Measurements from ENCODE around the gene FAXDC2. TPM values are rescaled to one million over a fixed set of nuclear protein-coding genes. Genes with fewer than 3 reads are reported as not detected.

FAXDC2 gene
- total RNA-seq, 1 donor from 2014 or later = 7.3 TPM

DNA sequence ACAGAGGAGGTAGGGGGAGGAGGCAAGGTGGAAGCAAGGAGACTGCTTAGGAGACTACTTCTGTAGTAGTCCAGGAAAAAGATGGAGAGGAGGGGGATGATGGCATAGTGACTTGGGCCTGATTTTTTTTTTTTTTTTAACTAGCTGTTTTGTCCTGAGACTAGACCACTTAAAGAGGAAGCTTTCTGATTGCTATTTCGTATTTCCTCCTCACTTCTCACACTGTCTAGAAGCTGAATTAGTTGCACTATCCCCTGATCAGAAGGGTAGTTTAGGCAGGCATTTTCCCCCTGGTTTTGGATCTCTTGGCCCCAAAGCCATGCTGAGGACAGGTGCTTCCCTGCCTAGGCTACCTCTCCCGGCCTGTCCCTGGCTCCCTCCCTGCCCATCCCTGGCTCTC is 80.3 kb downstream of the FAXDC2 start:
- H3K9ac ChIP-seq = no peak overlapping the region
- no peak overlapping the region for H3K4me3 Mint-ChIP-seq
- H2AFZ ChIP-seq (replicated peaks) = no peak overlapping the region
- peaks cover 100% of the 10 kb centered on the region for H4K20me1 ChIP-seq (ENCODE audit: low read depth)
- peaks cover 27% of the 10 kb centered on the region for H3F3A ChIP-seq (ENCODE audit: low read depth)
- H3K4me1 Mint-ChIP-seq = peaks cover 67% of the 10 kb centered on the region
- no peak overlapping the region for H3K27ac Mint-ChIP-seq
- H3K79me2 ChIP-seq (ENCODE audit: low read depth) = peaks cover 100% of the 10 kb centered on the region
- TF ChIP-seq, protein P1, sequence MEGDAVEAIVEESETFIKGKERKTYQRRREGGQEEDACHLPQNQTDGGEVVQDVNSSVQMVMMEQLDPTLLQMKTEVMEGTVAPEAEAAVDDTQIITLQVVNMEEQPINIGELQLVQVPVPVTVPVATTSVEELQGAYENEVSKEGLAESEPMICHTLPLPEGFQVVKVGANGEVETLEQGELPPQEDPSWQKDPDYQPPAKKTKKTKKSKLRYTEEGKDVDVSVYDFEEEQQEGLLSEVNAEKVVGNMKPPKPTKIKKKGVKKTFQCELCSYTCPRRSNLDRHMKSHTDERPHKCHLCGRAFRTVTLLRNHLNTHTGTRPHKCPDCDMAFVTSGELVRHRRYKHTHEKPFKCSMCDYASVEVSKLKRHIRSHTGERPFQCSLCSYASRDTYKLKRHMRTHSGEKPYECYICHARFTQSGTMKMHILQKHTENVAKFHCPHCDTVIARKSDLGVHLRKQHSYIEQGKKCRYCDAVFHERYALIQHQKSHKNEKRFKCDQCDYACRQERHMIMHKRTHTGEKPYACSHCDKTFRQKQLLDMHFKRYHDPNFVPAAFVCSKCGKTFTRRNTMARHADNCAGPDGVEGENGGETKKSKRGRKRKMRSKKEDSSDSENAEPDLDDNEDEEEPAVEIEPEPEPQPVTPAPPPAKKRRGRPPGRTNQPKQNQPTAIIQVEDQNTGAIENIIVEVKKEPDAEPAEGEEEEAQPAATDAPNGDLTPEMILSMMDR (IDR thresholded peaks at IDR 0.05) = no peak
- TF ChIP-seq EZH2phosphoT487 (IDR thresholded peaks at IDR 0.05) = no peak
- TF ChIP-seq EZH2 (IDR thresholded peaks at IDR 0.05) = no peak
- H3K9me3 Mint-ChIP-seq = no peaks in the 10 kb centered on the region
- H3K36me3 ChIP-seq = no peaks in the 10 kb centered on the region
- H3K27me3 Mint-ChIP-seq (ENCODE audit: insufficient read depth, low read depth) = no peaks in the 10 kb centered on the region
- H3K4me2 ChIP-seq = no peak overlapping the region
- no peak overlapping the region for H3K4me3 ChIP-seq
- H3K9me3 ChIP-seq (ENCODE audit: low read depth) = no peaks in the 10 kb centered on the region
- DNase-seq (ENCODE audit: low spot score) = no peak
- H3K36me3 Mint-ChIP-seq = peaks cover 6% of the 10 kb centered on the region
- H3K27me3 ChIP-seq = no peaks in the 10 kb centered on the region
- H3K27ac ChIP-seq = no peak overlapping the region
- H3K4me1 ChIP-seq = peaks cover 53% of the 10 kb centered on the region

MicroRNAs encoded within 50 kb of the gene (microRNA counts, 767-probe panel; counts per million panel counts)
- microRNA hsa-miR-378h = 460 counts per million, percentile 90 among the panel's probes with 10 or more counts

Small RNAs within 50 kb of the gene (microRNA-seq; reads per million reads assigned to microRNA genes)
- not detected for gene MIR378H

Small RNAs within 50 kb of the gene (small RNA-seq; reads per million reads assigned to genes)
- gene MIR378H = not detected

Other genes with a start within 250 kb of the FAXDC2 start
- gene LARP1, start 95.2 kb downstream of the FAXDC2 start, total RNA-seq (ENCODE audit: low replicate concordance) = 53.8 and 85.2 TPM in 2 replicates
- gene CNOT8, start 8.0 kb upstream of the FAXDC2 start, total RNA-seq (ENCODE audit: low replicate concordance) = 81.8 and 90.8 TPM in 2 replicates
- gene GEMIN5, start 87.6 kb upstream of the FAXDC2 start, total RNA-seq (ENCODE audit: low replicate concordance) = 18.5 and 23.4 TPM in 2 replicates
- 25.7 and 49.1 TPM in 2 replicates for gene MRPL22, start 90.5 kb upstream of the FAXDC2 start, total RNA-seq (ENCODE audit: low replicate concordance)
- 0.12 TPM in 1 of 2 replicates, not detected in the other for gene KIF4B, start 163.2 kb upstream of the FAXDC2 start, total RNA-seq (ENCODE audit: low replicate concordance)

All from neural progenitor cell (in vitro differentiated cells).